Vagina (tissue), 2 donors: ENCODE measurements around the gene SIPA1L3.
"Not testable (repeated sequence)": the region's sequence is repeated elsewhere in the genome, so short reads cannot be mapped to it uniquely, and the experiment has no call there.

Experiments used
- POLR2A ChIP-seq, 2 donors: fragments of 450-650 bp; IDR thresholded peaks; one replicate each; pipeline ENCODE4 v1.6.1; 2017; ENCODE audit warnings: antibody characterized with exemption in 2 of 2, mild to moderate bottlenecking in 2 of 2, moderate library complexity in 2 of 2
- POLR2AphosphoS5 ChIP-seq, 2 donors: sonication (generic); formaldehyde crosslinking; IDR thresholded peaks; one replicate each; pipeline ENCODE4 v1.9.0; 2017; ENCODE audit warnings: antibody characterized with exemption in 2 of 2, mild to moderate bottlenecking in 2 of 2, low read depth in 1 of 2; ENCODE audit not compliant: insufficient read depth in 1 of 2
- TF ChIP-seq, protein P1 (sequence below), 3 experiments: fragments of 450-650 bp in 2 of 3; fragments of 200-600 bp in 1 of 3; sonication (generic) in 1 of 3; IDR thresholded peaks; one replicate each; pipeline ENCODE4 v1.5.1; 2017 to 2019; ENCODE audit warnings: antibody characterized with exemption in 3 of 3, mild to moderate bottlenecking in 2 of 3, moderate library complexity in 2 of 3

DNA sequence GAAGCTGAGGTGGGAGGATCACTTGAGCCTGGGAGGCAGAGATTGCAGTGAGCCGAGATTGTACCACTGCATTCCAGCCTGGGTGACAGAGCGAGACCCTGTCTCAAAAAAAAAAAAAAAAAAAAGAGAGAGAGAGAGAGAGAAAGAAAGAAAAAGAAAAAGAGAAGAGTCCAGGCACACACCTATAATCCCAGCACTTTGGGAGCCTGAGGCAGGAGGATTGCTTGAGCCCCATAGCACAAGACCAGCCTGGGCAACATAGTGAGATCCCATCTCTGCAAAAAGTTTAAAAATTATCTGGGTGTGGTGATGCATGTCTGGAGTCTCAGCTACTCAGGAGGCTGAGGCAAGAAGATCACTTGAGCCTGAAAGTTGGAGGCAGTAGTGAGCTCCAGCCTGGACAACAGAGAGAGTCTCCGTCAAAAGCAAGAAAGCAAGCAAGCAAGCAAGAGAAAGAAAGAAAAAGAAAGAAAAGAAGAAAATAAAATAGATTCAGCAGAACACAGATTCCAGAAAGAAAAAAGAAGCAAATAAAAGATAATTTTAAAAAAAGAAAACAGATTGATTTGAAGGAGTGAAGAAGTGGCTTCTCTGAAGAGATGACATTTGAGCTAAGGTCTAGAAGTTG lies 323.6 kb downstream of the SIPA1L3 start:
- TF ChIP-seq, protein P1, sequence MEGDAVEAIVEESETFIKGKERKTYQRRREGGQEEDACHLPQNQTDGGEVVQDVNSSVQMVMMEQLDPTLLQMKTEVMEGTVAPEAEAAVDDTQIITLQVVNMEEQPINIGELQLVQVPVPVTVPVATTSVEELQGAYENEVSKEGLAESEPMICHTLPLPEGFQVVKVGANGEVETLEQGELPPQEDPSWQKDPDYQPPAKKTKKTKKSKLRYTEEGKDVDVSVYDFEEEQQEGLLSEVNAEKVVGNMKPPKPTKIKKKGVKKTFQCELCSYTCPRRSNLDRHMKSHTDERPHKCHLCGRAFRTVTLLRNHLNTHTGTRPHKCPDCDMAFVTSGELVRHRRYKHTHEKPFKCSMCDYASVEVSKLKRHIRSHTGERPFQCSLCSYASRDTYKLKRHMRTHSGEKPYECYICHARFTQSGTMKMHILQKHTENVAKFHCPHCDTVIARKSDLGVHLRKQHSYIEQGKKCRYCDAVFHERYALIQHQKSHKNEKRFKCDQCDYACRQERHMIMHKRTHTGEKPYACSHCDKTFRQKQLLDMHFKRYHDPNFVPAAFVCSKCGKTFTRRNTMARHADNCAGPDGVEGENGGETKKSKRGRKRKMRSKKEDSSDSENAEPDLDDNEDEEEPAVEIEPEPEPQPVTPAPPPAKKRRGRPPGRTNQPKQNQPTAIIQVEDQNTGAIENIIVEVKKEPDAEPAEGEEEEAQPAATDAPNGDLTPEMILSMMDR (IDR thresholded peaks at IDR 0.05) = not testable (repeated sequence)
- TF ChIP-seq POLR2A (IDR thresholded peaks at IDR 0.05); POLR2AphosphoS5 (IDR thresholded peaks at IDR 0.05; ENCODE audit: insufficient read depth in 1 of 2, low read depth in 1 of 2): not testable (repeated sequence)
